ENCODE measurements around the gene TRERF1. TPM values are rescaled to one million over a fixed set of nuclear protein-coding genes. Genes with fewer than 3 reads are reported as not detected.
A peak's percentile ranks its signal among the peaks of the same experiment; 100 is the strongest.
"Not testable (repeated sequence)": the region's sequence is repeated elsewhere in the genome, so short reads cannot be mapped to it uniquely, and the experiment has no call there.

Gene TRERF1
- total RNA-seq, 1 donor: 12.0 TPM

DNA sequence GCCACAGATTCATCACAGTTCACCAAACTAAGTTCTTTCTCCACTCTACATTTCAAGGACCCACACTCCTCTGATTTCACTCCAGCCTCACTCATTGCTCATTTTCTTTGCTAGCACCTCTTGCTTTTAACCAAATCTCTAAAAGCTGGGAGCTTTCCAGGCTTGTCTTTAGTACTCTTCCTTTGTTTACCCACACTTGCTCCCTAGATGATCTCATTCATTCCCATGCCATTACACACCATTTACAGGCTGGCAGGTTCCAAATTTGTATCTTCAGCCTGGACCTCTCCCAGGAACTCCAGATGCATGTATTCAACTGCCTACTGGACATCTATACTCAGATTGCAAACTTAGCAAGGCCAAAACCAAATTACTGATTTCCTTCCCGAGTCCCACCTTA is 251.7 kb downstream of the TRERF1 start:
- peak; percentile 97 for DNase-seq (ENCODE audit: low read depth)
- TF ChIP-seq, protein P1, sequence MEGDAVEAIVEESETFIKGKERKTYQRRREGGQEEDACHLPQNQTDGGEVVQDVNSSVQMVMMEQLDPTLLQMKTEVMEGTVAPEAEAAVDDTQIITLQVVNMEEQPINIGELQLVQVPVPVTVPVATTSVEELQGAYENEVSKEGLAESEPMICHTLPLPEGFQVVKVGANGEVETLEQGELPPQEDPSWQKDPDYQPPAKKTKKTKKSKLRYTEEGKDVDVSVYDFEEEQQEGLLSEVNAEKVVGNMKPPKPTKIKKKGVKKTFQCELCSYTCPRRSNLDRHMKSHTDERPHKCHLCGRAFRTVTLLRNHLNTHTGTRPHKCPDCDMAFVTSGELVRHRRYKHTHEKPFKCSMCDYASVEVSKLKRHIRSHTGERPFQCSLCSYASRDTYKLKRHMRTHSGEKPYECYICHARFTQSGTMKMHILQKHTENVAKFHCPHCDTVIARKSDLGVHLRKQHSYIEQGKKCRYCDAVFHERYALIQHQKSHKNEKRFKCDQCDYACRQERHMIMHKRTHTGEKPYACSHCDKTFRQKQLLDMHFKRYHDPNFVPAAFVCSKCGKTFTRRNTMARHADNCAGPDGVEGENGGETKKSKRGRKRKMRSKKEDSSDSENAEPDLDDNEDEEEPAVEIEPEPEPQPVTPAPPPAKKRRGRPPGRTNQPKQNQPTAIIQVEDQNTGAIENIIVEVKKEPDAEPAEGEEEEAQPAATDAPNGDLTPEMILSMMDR (IDR thresholded peaks at IDR 0.05; ENCODE audit: insufficient read depth, low read length): no peak
- H3K4me3 ChIP-seq (ENCODE audit: low read depth, low read length): no peak overlapping the region

DNA sequence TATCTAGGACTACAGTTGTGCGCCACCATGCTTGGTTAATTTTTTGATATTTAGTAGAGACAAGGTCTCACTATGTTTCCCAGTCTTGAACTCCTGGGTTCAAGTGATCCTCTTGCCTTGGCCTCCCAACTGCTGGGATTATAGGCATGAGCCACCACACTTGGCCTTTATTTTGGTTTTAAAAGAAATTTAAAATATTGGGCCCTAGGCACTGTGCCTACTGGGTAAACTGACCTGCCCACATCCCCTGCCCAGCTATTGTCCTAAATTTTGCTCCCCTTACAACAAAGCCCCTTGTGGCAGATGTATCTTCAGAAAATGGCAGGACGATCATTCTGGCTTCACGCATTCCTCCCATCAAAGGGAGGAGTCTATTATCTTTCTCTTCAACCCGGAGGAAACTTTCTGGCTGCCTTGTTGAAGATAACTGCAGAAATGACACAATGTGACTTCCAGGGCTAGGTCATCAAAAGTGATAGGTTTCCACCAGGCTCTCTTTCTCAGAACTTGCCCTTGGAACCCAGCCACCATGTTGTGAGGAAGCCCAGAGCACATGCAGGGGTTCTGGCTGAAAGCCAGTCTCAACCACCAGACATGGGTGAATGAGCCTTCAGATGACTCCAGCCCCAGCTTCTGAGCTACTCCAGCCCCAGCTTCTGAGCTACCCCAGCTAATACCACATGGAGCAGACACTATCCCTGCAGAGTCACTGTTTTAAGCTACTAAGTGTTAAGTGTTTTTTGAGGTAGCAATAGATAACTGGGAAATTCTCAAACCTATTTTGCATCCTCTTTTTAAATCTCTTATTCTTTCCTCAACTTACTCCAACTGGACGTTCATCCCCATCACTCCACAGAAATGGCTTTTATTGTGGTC is 252.4 kb downstream of the TRERF1 start:
- no peak overlapping the region for H3K4me3 ChIP-seq (ENCODE audit: low read depth, low read length)
- DNase-seq (ENCODE audit: low read depth): peak; percentile 66
- TF ChIP-seq, protein P1 (IDR thresholded peaks at IDR 0.05; ENCODE audit: insufficient read depth, low read length): no peak

DNA sequence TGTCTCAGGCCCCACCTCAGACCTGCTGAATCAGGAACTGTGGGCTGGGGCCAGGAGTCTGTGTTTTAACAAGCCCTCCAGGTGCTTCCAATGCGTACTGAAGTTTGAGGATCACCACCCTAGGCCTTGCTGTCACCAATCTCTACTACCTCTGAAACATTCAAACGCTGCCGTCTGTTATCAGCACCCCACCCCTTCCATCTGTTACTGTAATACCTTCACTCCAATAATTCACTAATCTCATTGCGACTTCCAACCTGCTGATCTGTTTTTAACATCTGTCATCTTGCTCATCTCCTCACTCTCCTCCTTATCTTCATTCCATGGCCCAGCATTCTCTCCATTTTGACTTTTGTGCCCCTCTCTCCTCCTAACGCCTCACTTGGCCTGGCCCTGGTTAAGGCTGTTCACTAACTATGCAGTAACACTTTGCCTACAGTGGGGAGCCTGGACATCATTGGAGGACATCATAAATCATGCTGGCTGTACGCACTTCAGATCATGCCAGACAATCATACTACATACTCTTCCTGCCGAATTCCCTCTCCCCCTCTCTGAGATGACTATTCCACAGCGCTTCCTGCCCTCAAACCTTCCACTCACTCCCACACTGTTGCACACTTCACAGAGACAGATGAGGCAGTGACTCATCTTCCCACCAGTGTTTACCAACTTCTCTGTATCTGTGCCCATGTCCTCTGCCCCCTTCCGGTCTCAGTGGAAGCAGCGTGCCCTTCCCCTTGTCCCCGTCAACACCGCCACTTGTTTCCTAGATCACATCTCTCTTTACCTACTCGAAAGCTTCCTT is 254.0 kb downstream of the TRERF1 start:
- peak; percentile 48 for DNase-seq (ENCODE audit: low read depth)
- TF ChIP-seq, protein P1 (IDR thresholded peaks at IDR 0.05; ENCODE audit: insufficient read depth, low read length): no peak
- no peak overlapping the region for H3K4me3 ChIP-seq (ENCODE audit: low read depth, low read length)

DNA sequence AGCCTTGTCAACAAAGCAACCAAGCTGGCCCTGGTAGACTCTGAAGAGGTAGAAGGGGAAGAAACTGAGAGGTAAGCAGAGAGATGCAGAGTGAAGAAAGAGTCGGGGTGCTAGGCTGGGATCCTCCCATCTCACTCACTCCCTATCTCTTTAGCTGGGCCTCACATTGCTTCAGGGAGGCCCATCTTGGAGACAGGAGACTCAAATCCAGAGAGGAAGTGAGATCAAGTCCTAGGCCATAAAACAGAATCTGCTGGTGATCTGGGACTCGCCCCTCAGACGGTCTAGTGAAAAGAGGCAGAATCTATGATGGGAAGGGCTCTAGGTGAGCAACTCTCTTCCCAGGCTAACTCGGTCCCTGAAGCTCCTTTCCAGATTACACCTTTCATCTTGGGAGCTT is 256.3 kb downstream of the TRERF1 start:
- TF ChIP-seq, protein P1 (IDR thresholded peaks at IDR 0.05; ENCODE audit: insufficient read depth, low read length): no peak
- no peak for DNase-seq (ENCODE audit: low read depth)
- no peak overlapping the region for H3K4me3 ChIP-seq (ENCODE audit: low read depth, low read length)

DNA sequence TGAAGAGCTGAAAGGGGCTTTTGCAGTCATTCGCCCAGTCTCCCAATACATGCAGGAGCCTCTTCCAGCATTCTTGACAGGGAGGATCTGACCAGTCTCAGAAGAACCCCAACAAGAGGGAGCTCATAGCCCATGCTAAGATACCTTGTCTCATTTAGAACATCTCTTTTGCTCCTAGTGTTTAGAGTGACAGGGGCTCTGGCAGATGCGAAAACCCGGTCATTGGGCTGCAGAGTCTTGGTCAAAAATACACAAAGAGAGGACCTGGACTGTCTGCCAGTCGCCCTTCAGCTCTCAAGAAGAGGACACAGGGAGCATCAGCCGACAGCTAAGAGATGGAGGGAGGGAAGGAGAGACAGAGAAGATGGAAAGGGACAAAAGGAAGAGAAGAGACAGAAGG is 257.7 kb downstream of the TRERF1 start:
- DNase-seq (ENCODE audit: low read depth): no peak
- no peak overlapping the region for H3K4me3 ChIP-seq (ENCODE audit: low read depth, low read length)
- TF ChIP-seq, protein P1 (IDR thresholded peaks at IDR 0.05; ENCODE audit: insufficient read depth, low read length): no peak

DNA sequence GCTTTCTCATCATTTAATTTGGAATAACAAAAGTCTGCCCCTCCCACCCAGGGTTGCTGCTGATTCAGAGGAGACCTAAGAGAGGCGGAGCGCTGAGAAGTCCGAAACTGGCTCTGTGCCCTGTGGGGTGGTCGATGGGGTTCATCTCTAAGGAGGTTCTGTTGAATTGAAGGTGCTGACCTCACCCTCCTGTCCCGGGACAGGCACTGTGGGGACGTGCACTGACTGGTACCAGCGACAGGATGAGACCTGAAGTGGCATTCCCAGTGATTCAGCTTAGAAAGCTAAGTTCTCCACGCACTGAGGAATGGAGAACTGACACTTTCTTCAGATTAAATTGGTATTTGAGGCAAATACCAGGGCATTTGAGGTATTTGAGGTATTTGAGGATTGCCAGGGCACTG is 258.2 kb downstream of the TRERF1 start:
- no peak overlapping the region for H3K4me3 ChIP-seq (ENCODE audit: low read depth, low read length)
- peak; percentile 16 for DNase-seq (ENCODE audit: low read depth)
- TF ChIP-seq, protein P1 (IDR thresholded peaks at IDR 0.05; ENCODE audit: insufficient read depth, low read length): no peak

DNA sequence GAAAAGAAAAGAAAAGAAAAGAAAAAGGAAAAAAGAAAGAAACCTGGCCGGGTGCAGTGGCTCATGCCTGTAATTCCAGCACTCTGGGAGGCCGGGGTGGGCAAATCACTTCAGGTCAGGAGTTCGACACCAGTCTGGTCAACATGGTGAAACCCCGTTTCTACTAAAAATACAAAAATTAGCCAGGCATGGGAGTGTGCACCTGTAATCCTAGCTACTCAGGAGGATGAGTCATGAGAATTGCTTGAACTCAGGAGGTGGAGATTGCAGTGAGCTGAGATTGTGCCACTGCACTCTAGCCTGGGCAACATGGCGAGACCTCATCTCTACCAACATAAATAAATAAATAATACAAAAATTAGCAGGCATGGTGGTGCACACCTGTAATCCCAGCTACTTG is 259.3 kb downstream of the TRERF1 start:
- not testable (repeated sequence) for DNase-seq (ENCODE audit: low read depth); H3K4me3 ChIP-seq (ENCODE audit: low read depth, low read length)

Measured in fibroblast of the aortic adventitia (primary cell).